Kidney (tissue), 14 donors: ENCODE data around the gene DLX3. TPM values are rescaled to one million over a fixed set of nuclear protein-coding genes. Genes with fewer than 3 reads are reported as not detected.
A peak's percentile ranks its signal among the peaks of the same experiment; 100 is the strongest.

ENCODE experiments used
- DNase-seq, 5 donors: peaks; one replicate each; pipeline ENCODE4 v3.0.0-alpha.2; 2013 to 2020
- FAIRE-seq: peaks from 2 replicates; lab custom pipeline; 2012; peaks lifted over from hg19 to GRCh38; lab: Jason Lieb, UNC
- H3K27ac ChIP-seq, 2 donors: one replicate each; pipeline ENCODE4 v1.7.0; 2013; ENCODE audit warnings: low read depth in 2 of 2, low read length in 2 of 2, inconsistent platforms in 1 of 2
- H3K27me3 ChIP-seq: one replicate; pipeline ENCODE4 v1.7.1; 2013; ENCODE audit warnings: low read length, inconsistent platforms; ENCODE audit not compliant: control insufficient read depth, insufficient read depth
- H3K36me3 ChIP-seq, 3 donors: one replicate each; pipeline versions ENCODE4 v1.7.0 to v1.7.1; 2013; ENCODE audit warnings: low read length in 3 of 3, control low read depth in 1 of 3, inconsistent platforms in 1 of 3; ENCODE audit not compliant: insufficient read depth in 3 of 3, control insufficient read depth in 2 of 3
- H3K4me1 ChIP-seq, 3 donors: one replicate each; pipeline versions ENCODE4 v1.7.0 to v1.7.1; 2013; ENCODE audit warnings: low read length in 3 of 3, inconsistent platforms in 1 of 3, low read depth in 1 of 3; ENCODE audit not compliant: control insufficient read depth in 2 of 3, insufficient read depth in 2 of 3
- H3K4me3 ChIP-seq, 3 donors: one replicate each; pipeline versions ENCODE4 v1.7.0 to v1.8.1; 2013; ENCODE audit warnings: low read length in 3 of 3, control low read depth in 1 of 3, inconsistent platforms in 1 of 3
- H3K9ac ChIP-seq, 3 donors: one replicate each; pipeline versions ENCODE4 v1.7.0 to v1.7.1; 2013; ENCODE audit warnings: low read length in 3 of 3, control low read depth in 1 of 3, inconsistent platforms in 1 of 3
- H3K9me3 ChIP-seq, 3 donors: one replicate each; pipeline versions ENCODE4 v1.7.0 to v1.7.1; 2013; ENCODE audit warnings: low read length in 3 of 3, control low read depth in 1 of 3, inconsistent platforms in 1 of 3; ENCODE audit not compliant: control insufficient read depth in 2 of 3, insufficient read depth in 1 of 3
- CTCF ChIP-seq: IDR thresholded peaks from 3 replicates; pipeline ENCODE4 v1.5.1; 2012; ENCODE audit warnings: mild to moderate bottlenecking, moderate library complexity, borderline replicate concordance; ENCODE audit not compliant: insufficient read depth; ENCODE audit errors: extremely low read depth
- intact Hi-C: fragments of 100-400 bp; cut with DNase I; formaldehyde crosslinking; loops from one replicate; pipeline ENCODE4 v1.11.1; 2022
- polyA plus RNA-seq: library from polyadenylated mRNA; stranded (reverse); fragments of 350-450 nt; fragmentation: Illumina TruSeq; extraction: RNeasy Lipid Tissue Mini Kit (QIAGEN cat#74804); gene quantifications from one replicate; pipeline ENCODE4 v1.2.3, GENCODE V29; 2014; ENCODE audit warnings: low read depth, low replicate concordance; ENCODE audit not compliant: insufficient read depth
- total RNA-seq: library from RNA; stranded (reverse); fragmentation: NEBNext Ultra II Directional; extraction: Animal tissue kit (Norgen Biotek cat#: 25700); gene quantifications from one replicate; pipeline ENCODE4 v1.2.1, GENCODE V29; 2021
- donor health status: control.
- donor health status: control.
- donor health status: control.
- donor health status: control.
- donor health status: control.
- donor health status: DM: yes; HTN: yes; CAD: no.
- donor health status: Normal renal cell carcinoma (clear cell type).

Gene DLX3
- total and polyA plus RNA-seq, 2 donors from 2014 or later = 0.41 to 0.47 TPM

GRCh38 chr17:49972486-49973270 lies 22.3 kb downstream of the DLX3 start:
- H3K4me1 ChIP-seq = peaks cover 0 to 19% (median 3%) of the 10 kb centered on the region in 3 donors
- TF ChIP-seq CTCF = no peak
- no peaks in the 10 kb centered on the region for H3K36me3 ChIP-seq
- DNase-seq (no peak), FAIRE-seq (no peak)
- H3K4me3 ChIP-seq = no peak overlapping the region
- H3K27me3 ChIP-seq = peaks cover 56% of the 10 kb centered on the region
- H3K27ac ChIP-seq = no peak overlapping the region
- intact Hi-C loops = no loop called here
- H3K9ac ChIP-seq = no peak overlapping the region
- H3K9me3 ChIP-seq = no peaks in the 10 kb centered on the region

- no peak overlapping the region for H3K4me3 ChIP-seq
- H3K27ac ChIP-seq = no peak overlapping the region
- DNase-seq (peak; percentile 68 to 79 (median 74)), FAIRE-seq (no peak)
- no peaks in the 10 kb centered on the region for H3K9me3 ChIP-seq
- intact Hi-C loops = no loop called here
- peaks cover 0 to 19% (median 3%) of the 10 kb centered on the region in 3 donors for H3K4me1 ChIP-seq
- peaks cover 60% of the 10 kb centered on the region for H3K27me3 ChIP-seq
- no peak for TF ChIP-seq CTCF
- no peaks in the 10 kb centered on the region for H3K36me3 ChIP-seq
- H3K9ac ChIP-seq = no peak overlapping the region
Observed at GRCh38 chr17:49971848-49972485, 23.1 kb downstream of the DLX3 start.

- TF ChIP-seq CTCF = no peak
- FAIRE-seq = no peak
- no peak overlapping the region for H3K4me3 ChIP-seq
- peaks cover 65% of the 10 kb centered on the region for H3K27me3 ChIP-seq
- no peak overlapping the region for H3K9ac ChIP-seq
- no peaks in the 10 kb centered on the region for H3K36me3 ChIP-seq
- no peak overlapping the region for H3K27ac ChIP-seq
- intact Hi-C loops = no loop called here
- no peaks in the 10 kb centered on the region for H3K9me3 ChIP-seq
- peaks cover 0 to 19% (median 3%) of the 10 kb centered on the region in 3 donors for H3K4me1 ChIP-seq
- no peak for DNase-seq
Observed at GRCh38 chr17:49971199-49971847, 23.7 kb downstream of the DLX3 start.
